HCT116 (cell line): ENCODE results near the gene SLC35F3. TPM values are rescaled to one million over a fixed set of nuclear protein-coding genes. Genes with fewer than 3 reads are reported as not detected.

Experiments
- ATAC-seq: fragments of 200-7000 bp; cut with Tn5 transposase; 2 replicates; pipeline ENCODE4 v1.9.1; 2020; ENCODE audit warnings: mild to moderate bottlenecking, moderate library complexity
- BruUV-seq: library from RNA; stranded (reverse); fragments of 400-500 nt; replicated peaks from 2 replicates; lab custom pipeline; 2021; lab: Mats Ljungman, UMichigan
- CTCF ChIA-PET: fragments of 300-600 bp; sonication (Branson Sonifier 250); formaldehyde crosslinking; loops from one replicate; lab custom pipeline; 2021; ENCODE audit warnings: antibody characterized with exemption; lab: Charles Lee
- POLR2A ChIA-PET: fragments of 300-600, 350-600 bp; sonication (Branson Sonifier 250); formaldehyde crosslinking; loops from one replicate; lab custom pipeline; 2021; ENCODE audit warnings: antibody characterized with exemption; lab: Charles Lee
- RAD21 ChIA-PET, 2 experiments: fragments of 300-600 bp; sonication (Branson Sonifier 250); formaldehyde crosslinking; loops; one replicate each; lab custom pipeline; 2023; ENCODE audit warnings: low total read pairs in 2 of 2; ENCODE audit not compliant: uncharacterized antibody in 2 of 2, unreplicated experiment in 2 of 2, low non-redundant PET in 1 of 2; lab: Charles Lee
- DNase-seq: peaks from one replicate; pipeline ENCODE4 v3.0.0-alpha.2; 2010; ENCODE audit warnings: low read depth, low spot score
- H2AFZ ChIP-seq: fragments of 200-600 bp; shearing (Covaris generic), sonication (generic); 2 replicates; pipeline ENCODE4 v1.6.1; 2017; ENCODE audit warnings: low read depth, mixed run types, mixed read lengths, antibody characterized with exemption, low read length; ENCODE audit not compliant: poor library complexity, severe bottlenecking
- H3K27ac ChIP-seq: 2 replicates; pipeline ENCODE4 v1.5.1; 2012; ENCODE audit warnings: low read depth, low read length
- H3K27me3 ChIP-seq: fragments of 200-600 bp; sonication (generic); 2 replicates; pipeline ENCODE4 v1.6.1; 2016; ENCODE audit warnings: mixed run types, low read length, mixed read lengths; ENCODE audit not compliant: insufficient read depth
- H3K36me3 ChIP-seq, 2 experiments: fragments of 200-500 bp in 1 of 2; fragments of 200-600 bp in 1 of 2; sonication (Bioruptor generic) in 1 of 2; sonication (generic) in 1 of 2; 2 replicates each; pipeline versions ENCODE4 v1.5.1 to v1.6.1; 2014 to 2016; ENCODE audit warnings: low read length in 2 of 2, inconsistent platforms in 1 of 2, mixed read lengths in 1 of 2, mixed run types in 1 of 2; ENCODE audit not compliant: insufficient read depth in 2 of 2, control insufficient read depth in 1 of 2
- H3K4me1 ChIP-seq, 2 experiments: fragments of 200-600 bp in 1 of 2; sonication (generic) in 1 of 2; 2 replicates each; pipeline versions ENCODE4 v1.5.1 to v1.6.1; 2012 to 2017; ENCODE audit warnings: low read length in 2 of 2, inconsistent platforms in 1 of 2, mild to moderate bottlenecking in 1 of 2, mixed read lengths in 1 of 2, mixed run types in 1 of 2, moderate library complexity in 1 of 2; ENCODE audit not compliant: insufficient read depth in 2 of 2, control insufficient read depth in 1 of 2
- H3K4me2 ChIP-seq: fragments of 200-600 bp; sonication (generic); 2 replicates; pipeline ENCODE4 v1.6.1; 2017; ENCODE audit warnings: mixed run types, low read length, mixed read lengths
- H3K4me3 ChIP-seq, 2 experiments: fragments of 200-600 bp in 1 of 2; sonication (generic) in 1 of 2; replicated peaks in 1 of 2; 2 replicates each; pipeline ENCODE4 v1.5.1; 2011 to 2016; ENCODE audit warnings: low read length in 2 of 2, control low read depth in 1 of 2, low read depth in 1 of 2, mild to moderate bottlenecking in 1 of 2, mixed read lengths in 1 of 2, mixed run types in 1 of 2
- H3K79me2 ChIP-seq: fragments of 200-600 bp; sonication (generic); 2 replicates; pipeline ENCODE4 v1.6.1; 2017; ENCODE audit warnings: mild to moderate bottlenecking, mixed run types, low read length, moderate library complexity, mixed read lengths; ENCODE audit not compliant: insufficient read depth
- H3K9ac ChIP-seq: fragments of 200-600 bp; sonication (generic); 2 replicates; pipeline ENCODE4 v1.6.1; 2016; ENCODE audit warnings: low read length, mixed read lengths
- H3K9me2 ChIP-seq: fragments of 200-600 bp; sonication (generic), shearing (Covaris generic); 2 replicates; pipeline ENCODE4 v1.6.1; 2017; ENCODE audit warnings: mixed run types, mild to moderate bottlenecking, moderate library complexity; ENCODE audit not compliant: insufficient read depth
- H3K9me3 ChIP-seq, 2 experiments: fragments of 200-500 bp in 1 of 2; fragments of 200-600 bp in 1 of 2; sonication (Bioruptor generic) in 1 of 2; sonication (generic) in 1 of 2; 2 replicates each; pipeline ENCODE4 v1.6.1; 2014 to 2017; ENCODE audit warnings: low read length in 2 of 2, mixed read lengths in 2 of 2, inconsistent platforms in 1 of 2, low read depth in 1 of 2, mild to moderate bottlenecking in 1 of 2, mixed run types in 1 of 2, moderate library complexity in 1 of 2; ENCODE audit not compliant: control insufficient read depth in 1 of 2, insufficient read depth in 1 of 2
- H4K20me1 ChIP-seq: fragments of 200-600 bp; sonication (generic), shearing (Covaris generic); 2 replicates; pipeline ENCODE4 v1.6.1; 2017; ENCODE audit warnings: mixed run types, mild to moderate bottlenecking, moderate library complexity; ENCODE audit not compliant: insufficient read depth
- ATF3 ChIP-seq: IDR thresholded peaks from 2 replicates; pipeline ENCODE4 v1.6.1; 2012
- CEBPB ChIP-seq: IDR thresholded peaks from 2 replicates; pipeline ENCODE4 v1.6.1; 2012; ENCODE audit warnings: low read depth
- ELF1 ChIP-seq: IDR thresholded peaks from 2 replicates; pipeline ENCODE4 v1.6.1; 2012; ENCODE audit warnings: low read depth, borderline replicate concordance
- EZH2 ChIP-seq: fragments of 200-600 bp; sonication (generic); IDR thresholded peaks from 2 replicates; pipeline ENCODE4 v1.6.1; 2017; ENCODE audit warnings: antibody characterized with exemption, mixed run types
- MAX ChIP-seq: IDR thresholded peaks from 2 replicates; pipeline ENCODE4 v1.6.1; 2012
- POLR2AphosphoS5 ChIP-seq: IDR thresholded peaks from 2 replicates; pipeline ENCODE4 v1.6.1; 2011; ENCODE audit warnings: mild to moderate bottlenecking, low read depth, low read length, moderate library complexity
- RAD21 ChIP-seq: IDR thresholded peaks from 2 replicates; pipeline ENCODE4 v1.6.1; 2012; ENCODE audit warnings: low read depth, mild to moderate bottlenecking
- SP1 ChIP-seq: IDR thresholded peaks from 2 replicates; pipeline ENCODE4 v1.6.1; 2012; ENCODE audit warnings: low read depth
- SRF ChIP-seq: IDR thresholded peaks from 2 replicates; pipeline ENCODE4 v1.6.1; 2012; ENCODE audit warnings: low read depth
- TCF7L2 ChIP-seq: IDR thresholded peaks from 2 replicates; pipeline ENCODE4 v1.7.0; 2011; ENCODE audit warnings: borderline replicate concordance, inconsistent platforms; ENCODE audit not compliant: insufficient read depth, insufficient read length; ENCODE audit errors: extremely low read depth
- ZBTB33 ChIP-seq: IDR thresholded peaks from 2 replicates; pipeline ENCODE4 v1.6.1; 2011; ENCODE audit warnings: mild to moderate bottlenecking, low read length, moderate library complexity; ENCODE audit not compliant: insufficient replicate concordance; ENCODE audit errors: extremely low read depth
- ZNF274 ChIP-seq: fragments of 200-500 bp; sonication (Bioruptor generic); IDR thresholded peaks from 2 replicates; pipeline ENCODE4 v1.6.1; 2014; ENCODE audit warnings: mild to moderate bottlenecking, low read depth, low read length, inconsistent platforms
- intact Hi-C: fragments of 100-400 bp; cut with micrococcal nuclease; formaldehyde crosslinking; loops from 2 replicates; pipeline ENCODE4 v1.10.0; 2022
- total RNA-seq: library from RNA; stranded (reverse); gene quantifications from one replicate; pipeline ENCODE4 v1.2.1, GENCODE V29; 2021; ENCODE audit not compliant: unreplicated experiment

The SLC35F3 gene
- total RNA-seq, 1 experiment from 2014 or later, result 6.4 TPM

- ChIA-PET RAD21 (no interaction called here), POLR2A (no interaction called here), CTCF (no interaction called here)
- no peak for TF ChIP-seq MAX
- Histone ChIP-seq H4K20me1 (no peaks in the 10 kb centered on the region), H3K4me3 (no peak overlapping the region), H3K9me3 (no peaks in the 10 kb centered on the region), H3K4me1 (no peaks in the 10 kb centered on the region), H2AFZ (no peak overlapping the region), H3K9me2 (no peaks in the 10 kb centered on the region), H3K36me3 (no peaks in the 10 kb centered on the region), H3K27me3 (no peaks in the 10 kb centered on the region), H3K27ac (no peak overlapping the region), H3K9ac (no peak overlapping the region), H3K4me2 (no peak overlapping the region), H3K79me2 (no peaks in the 10 kb centered on the region)
- intact Hi-C loops, result no loop called here
- BruUV-seq, result no TSS peak
- DNase-seq, result no peak
- no peak for ATAC-seq
Observed at GRCh38 chr1:234139966-234140365, 235.5 kb downstream of the SLC35F3 start.

GRCh38 chr1:234140388-234140787 lies 235.9 kb downstream of the SLC35F3 start:
- BruUV-seq, result no TSS peak
- H4K20me1 ChIP-seq, result no peaks in the 10 kb centered on the region
- no peak overlapping the region for H3K4me3 ChIP-seq
- H3K27me3 ChIP-seq, result no peaks in the 10 kb centered on the region
- H2AFZ ChIP-seq, result no peak overlapping the region
- no peak for DNase-seq
- H3K79me2 ChIP-seq, result no peaks in the 10 kb centered on the region
- no peak overlapping the region for H3K9ac ChIP-seq
- no peak for ATAC-seq
- H3K27ac ChIP-seq, result no peak overlapping the region
- no peaks in the 10 kb centered on the region for H3K9me3 ChIP-seq
- TF ChIP-seq ZNF274, result no peak
- no peak for TF ChIP-seq RAD21
- no peak for TF ChIP-seq POLR2AphosphoS5
- no peak for TF ChIP-seq SRF
- no peak for TF ChIP-seq EZH2
- no peak for TF ChIP-seq SP1
- no peak for TF ChIP-seq ELF1
- no peak for TF ChIP-seq CEBPB
- TF ChIP-seq TCF7L2, result no peak
- no peak for TF ChIP-seq ZBTB33
- TF ChIP-seq ATF3, result no peak
- H3K36me3 ChIP-seq, result no peaks in the 10 kb centered on the region
- CTCF ChIA-PET, result no interaction called here
- intact Hi-C loops, result no loop called here
- RAD21 ChIA-PET, result no interaction called here
- no peaks in the 10 kb centered on the region for H3K9me2 ChIP-seq
- no peak overlapping the region for H3K4me2 ChIP-seq
- POLR2A ChIA-PET, result no interaction called here
- H3K4me1 ChIP-seq, result no peaks in the 10 kb centered on the region
